GM12801 (cell line): ENCODE data around the gene PTPRM.

ENCODE experiments used
- CTCF ChIP-seq: IDR thresholded peaks from one replicate; pipeline ENCODE4 v1.5.1; 2011; ENCODE audit warnings: control low read depth; ENCODE audit not compliant: insufficient read length; ENCODE audit errors: extremely low read depth

Gene PTPRM

DNA sequence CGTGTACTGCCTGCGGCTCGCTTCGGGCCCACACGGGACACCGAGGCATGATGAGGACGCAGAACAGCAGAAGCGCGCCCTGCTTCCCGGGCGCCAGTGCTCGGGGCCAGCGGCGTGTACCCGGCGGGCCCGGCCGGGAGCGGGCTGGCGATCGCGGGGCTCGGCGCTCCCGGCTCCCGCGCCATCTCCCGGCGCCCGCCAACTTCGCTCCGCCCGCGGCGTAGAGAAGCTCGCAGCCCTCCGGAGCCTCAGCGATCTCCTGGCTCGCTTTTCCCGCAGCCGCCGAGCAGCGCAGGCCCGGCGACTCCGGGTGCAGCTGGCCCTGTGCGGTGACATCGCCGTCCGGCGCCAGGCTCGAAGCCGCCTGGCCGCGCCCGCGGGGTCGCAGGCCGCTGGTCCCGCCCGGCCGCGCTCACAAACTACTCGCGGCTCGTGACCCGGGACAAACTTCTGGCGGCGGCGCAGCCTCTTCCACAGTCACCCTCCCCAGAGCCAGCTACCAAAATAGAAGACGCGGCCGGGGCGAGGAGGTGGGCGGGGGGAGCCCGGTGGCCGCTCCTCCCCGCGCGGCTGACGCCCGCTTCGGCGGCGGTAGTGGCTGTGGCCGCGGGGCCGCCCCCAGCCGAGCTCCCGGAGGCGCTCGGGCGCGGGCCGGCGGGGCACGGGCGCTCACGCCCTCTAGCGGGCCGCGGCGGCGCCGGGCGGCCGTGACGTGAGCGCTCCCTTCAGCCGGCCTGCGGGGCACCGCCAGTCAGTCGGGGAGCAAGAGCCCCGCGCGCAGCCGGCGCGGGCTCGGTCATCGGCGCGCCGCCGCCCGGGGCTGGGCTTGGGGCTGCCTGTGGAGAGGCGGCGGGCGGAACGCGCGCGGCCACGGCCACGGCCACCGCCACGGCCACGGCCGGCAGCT is at the start of gene PTPRM:
TSS of gene PTPRM (plus strand) at position 750 of the 907 bp plus-strand sequence. CDS start 503 bp downstream, outside the sequence.
- no peak for TF ChIP-seq CTCF

DNA sequence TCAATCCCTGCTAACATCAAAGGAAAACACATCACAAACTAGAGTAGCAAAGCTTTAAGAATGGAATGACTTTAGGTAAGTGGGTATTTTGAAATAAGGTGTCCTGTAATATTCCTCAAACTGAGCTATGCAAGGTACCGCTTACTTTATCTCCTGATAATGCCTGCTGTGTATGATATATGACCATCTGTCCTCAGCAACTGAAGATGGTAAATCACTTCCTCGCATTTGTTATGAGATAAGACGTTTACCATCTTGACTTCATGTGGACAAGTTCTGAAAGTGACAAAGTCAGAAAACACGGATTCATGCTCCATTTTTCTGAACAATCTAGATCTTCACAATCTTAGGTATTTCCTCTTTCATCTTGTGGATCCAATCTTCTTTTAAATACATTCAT is 49.3 kb upstream of the PTPRM start:
- no peak for TF ChIP-seq CTCF

GRCh38 chr18:7520200-7520785 is 46.8 kb upstream of the PTPRM start:
- no peak for TF ChIP-seq CTCF

GRCh38 chr18:7521226-7521856 is 45.8 kb upstream of the PTPRM start:
- TF ChIP-seq CTCF = no peak

DNA sequence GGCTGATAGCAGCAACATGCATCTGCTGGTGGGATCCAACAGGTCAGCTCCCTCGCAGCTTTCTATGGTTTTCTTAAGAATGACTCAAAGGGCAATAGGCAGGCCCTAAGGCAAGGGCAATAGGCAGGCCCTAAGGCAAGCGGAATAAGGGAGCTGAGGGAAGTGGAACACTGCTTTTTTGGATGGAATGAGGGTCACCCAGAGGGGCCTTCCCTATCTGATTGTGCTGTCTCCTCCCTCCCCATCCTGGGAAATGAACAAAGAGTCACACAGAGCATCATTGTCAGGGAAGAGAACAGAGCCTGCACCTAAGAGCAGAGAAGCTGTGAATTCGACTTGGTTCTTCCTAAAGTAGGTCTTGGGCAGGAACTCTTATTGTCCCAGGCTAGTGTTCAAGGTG is 43.3 kb upstream of the PTPRM start:
- no peak for TF ChIP-seq CTCF

DNA sequence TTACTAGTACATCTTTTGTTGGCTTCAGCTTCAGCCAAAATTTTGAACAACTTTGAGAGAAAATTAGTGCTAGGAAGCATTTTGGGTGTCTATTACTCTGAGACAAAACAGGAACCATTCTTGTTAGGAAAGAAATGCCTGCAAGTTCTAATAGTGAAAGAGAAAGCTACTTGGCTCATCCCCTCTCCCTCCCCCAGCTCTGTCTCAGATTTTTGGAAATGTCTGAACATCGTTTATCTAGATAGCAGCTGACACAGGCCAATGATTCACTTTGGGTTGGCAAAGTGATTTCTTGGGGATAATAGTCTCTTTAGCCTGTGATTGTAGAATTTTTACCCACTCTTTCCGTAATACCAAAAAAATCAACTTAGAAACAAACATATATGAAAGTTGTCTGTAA is 42.3 kb upstream of the PTPRM start:
- TF ChIP-seq CTCF = no peak

DNA sequence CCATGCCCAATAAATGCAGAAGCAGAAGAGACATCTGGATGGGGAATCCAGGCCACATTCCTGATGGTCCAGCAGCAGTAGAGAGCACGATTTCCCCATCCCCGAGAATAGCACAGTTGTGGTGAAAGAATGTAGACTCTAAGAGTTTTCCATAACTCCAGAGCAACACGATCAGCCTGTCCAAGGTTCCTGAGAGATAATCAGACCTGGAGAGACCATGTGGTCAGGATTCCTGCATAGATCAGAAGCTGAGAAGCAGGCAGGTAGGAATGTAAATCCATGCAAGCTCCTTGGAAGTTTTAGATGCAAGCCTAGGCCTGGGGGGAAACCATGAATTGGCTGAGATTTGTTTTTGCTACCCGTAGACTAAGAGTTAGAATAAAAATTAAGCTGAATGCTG is 34.2 kb upstream of the PTPRM start:
- no peak for TF ChIP-seq CTCF
